Astrocyte (in vitro differentiated cells and primary cell): Measurements from ENCODE around the gene TSR3. TPM values are rescaled to one million over a fixed set of nuclear protein-coding genes. Genes with fewer than 3 reads are reported as not detected.

ENCODE experiments used
- DNase-seq: peaks from one replicate; pipeline ENCODE4 v3.0.0-alpha.2; 2010; ENCODE audit warnings: low read depth
- FAIRE-seq: peaks from 2 replicates; lab custom pipeline; 2011; peaks lifted over from hg19 to GRCh38; lab: Jason Lieb, UNC
- H2AFZ ChIP-seq: 2 replicates; pipeline ENCODE4 v1.6.0; 2012; ENCODE audit warnings: low read depth, low read length, inconsistent platforms
- H3K27ac ChIP-seq: 2 replicates; pipeline ENCODE4 v1.5.1; 2011; ENCODE audit warnings: low read depth, low read length, inconsistent platforms
- H3K27me3 ChIP-seq: 2 replicates; pipeline ENCODE4 v1.6.0; 2011; ENCODE audit warnings: low read length, inconsistent platforms; ENCODE audit not compliant: insufficient read depth
- H3K36me3 ChIP-seq: 2 replicates; pipeline ENCODE4 v1.5.1; 2011; ENCODE audit warnings: low read length, inconsistent platforms; ENCODE audit not compliant: insufficient read depth
- H3K4me1 ChIP-seq: 2 replicates; pipeline ENCODE4 v1.5.1; 2011; ENCODE audit warnings: low read length, inconsistent platforms; ENCODE audit not compliant: insufficient read depth
- H3K4me2 ChIP-seq: 2 replicates; pipeline ENCODE4 v1.6.0; 2012; ENCODE audit warnings: low read length, inconsistent platforms
- H3K4me3 ChIP-seq: 2 replicates; pipeline ENCODE4 v1.5.1; 2011; ENCODE audit warnings: low read depth, mild to moderate bottlenecking, low read length, inconsistent platforms; ENCODE audit not compliant: insufficient read depth
- H3K79me2 ChIP-seq: 2 replicates; pipeline ENCODE4 v1.6.0; 2012; ENCODE audit warnings: mild to moderate bottlenecking, low read length, inconsistent platforms; ENCODE audit not compliant: insufficient read depth
- H3K9ac ChIP-seq: 2 replicates; pipeline ENCODE4 v1.6.0; 2012; ENCODE audit warnings: mild to moderate bottlenecking, low read length, inconsistent platforms
- H3K9me3 ChIP-seq: 2 replicates; pipeline ENCODE4 v1.5.1; 2012; ENCODE audit warnings: low read depth, mild to moderate bottlenecking, low read length, inconsistent platforms; ENCODE audit not compliant: insufficient read depth
- H4K20me1 ChIP-seq: 2 replicates; pipeline ENCODE4 v1.6.0; 2012; ENCODE audit warnings: low read length, inconsistent platforms; ENCODE audit not compliant: insufficient read depth
- H3K27ac Mint-ChIP-seq: one replicate; pipeline ENCODE4 v1.8.0; 2021; ENCODE audit warnings: mild to moderate bottlenecking, mixed read lengths; ENCODE audit not compliant: unreplicated experiment
- H3K27me3 Mint-ChIP-seq: one replicate; pipeline ENCODE4 v1.8.0; 2021; ENCODE audit warnings: low read depth, mixed read lengths; ENCODE audit not compliant: unreplicated experiment
- H3K36me3 Mint-ChIP-seq: one replicate; pipeline ENCODE4 v1.8.0; 2021; ENCODE audit warnings: low read depth, mixed read lengths; ENCODE audit not compliant: unreplicated experiment
- H3K4me1 Mint-ChIP-seq: one replicate; pipeline ENCODE4 v1.8.0; 2021; ENCODE audit warnings: low read depth, mixed read lengths; ENCODE audit not compliant: unreplicated experiment
- H3K4me3 Mint-ChIP-seq: one replicate; pipeline ENCODE4 v1.8.0; 2021; ENCODE audit warnings: mild to moderate bottlenecking, moderate library complexity, mixed read lengths; ENCODE audit not compliant: unreplicated experiment
- H3K9me3 Mint-ChIP-seq: one replicate; pipeline ENCODE4 v1.8.0; 2021; ENCODE audit warnings: mild to moderate bottlenecking, mixed read lengths; ENCODE audit not compliant: unreplicated experiment
- EZH2 ChIP-seq: IDR thresholded peaks from 2 replicates; pipeline ENCODE4 v1.6.1; 2012; ENCODE audit warnings: mild to moderate bottlenecking, low read length, inconsistent platforms; ENCODE audit not compliant: insufficient read depth
- total RNA-seq: library from RNA; stranded (reverse); gene quantifications from 2 replicates; pipeline ENCODE4 v1.2.1, GENCODE V29; 2021
- TF ChIP-seq, protein P1 (sequence below): IDR thresholded peaks from 2 replicates; pipeline ENCODE4 v1.5.1; 2011; ENCODE audit warnings: low read depth, mild to moderate bottlenecking, inconsistent platforms, low read length, moderate library complexity; ENCODE audit not compliant: insufficient read depth

TSR3 gene
- total RNA-seq, 1 donor from 2014 or later, result 63.3 TPM

DNA sequence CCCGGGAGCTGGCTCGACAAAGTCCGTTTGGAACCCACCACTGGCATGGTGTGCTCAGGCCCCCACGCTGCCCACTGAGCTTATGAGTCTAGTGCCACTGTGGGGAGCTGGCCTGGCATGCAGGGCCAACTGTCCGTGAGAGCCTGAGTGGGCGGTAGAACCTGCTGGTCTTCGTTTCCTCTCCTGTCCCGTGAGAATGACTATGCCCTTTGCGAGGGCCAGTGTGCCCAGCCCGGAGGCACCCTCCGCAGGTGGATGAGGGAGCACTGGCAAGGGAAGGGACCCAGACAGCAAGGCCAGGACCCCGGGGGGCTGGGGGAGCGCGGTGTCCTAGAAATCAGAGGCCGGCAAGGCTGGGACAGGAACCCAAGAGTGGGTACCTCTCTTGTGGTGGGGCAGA, 15.1 kb downstream of the TSR3 start:
- peaks cover 8% of the 10 kb centered on the region for H3K4me1 ChIP-seq
- peaks cover 43% of the 10 kb centered on the region for H3K27me3 ChIP-seq
- no peaks in the 10 kb centered on the region for H3K79me2 ChIP-seq
- H3K9ac ChIP-seq, result no peak overlapping the region
- no peak for DNase-seq
- no peak overlapping the region for H3K4me3 ChIP-seq
- no peaks in the 10 kb centered on the region for H3K36me3 ChIP-seq
- no peaks in the 10 kb centered on the region for H3K9me3 Mint-ChIP-seq
- TF ChIP-seq EZH2, result no peak
- TF ChIP-seq, protein P1, sequence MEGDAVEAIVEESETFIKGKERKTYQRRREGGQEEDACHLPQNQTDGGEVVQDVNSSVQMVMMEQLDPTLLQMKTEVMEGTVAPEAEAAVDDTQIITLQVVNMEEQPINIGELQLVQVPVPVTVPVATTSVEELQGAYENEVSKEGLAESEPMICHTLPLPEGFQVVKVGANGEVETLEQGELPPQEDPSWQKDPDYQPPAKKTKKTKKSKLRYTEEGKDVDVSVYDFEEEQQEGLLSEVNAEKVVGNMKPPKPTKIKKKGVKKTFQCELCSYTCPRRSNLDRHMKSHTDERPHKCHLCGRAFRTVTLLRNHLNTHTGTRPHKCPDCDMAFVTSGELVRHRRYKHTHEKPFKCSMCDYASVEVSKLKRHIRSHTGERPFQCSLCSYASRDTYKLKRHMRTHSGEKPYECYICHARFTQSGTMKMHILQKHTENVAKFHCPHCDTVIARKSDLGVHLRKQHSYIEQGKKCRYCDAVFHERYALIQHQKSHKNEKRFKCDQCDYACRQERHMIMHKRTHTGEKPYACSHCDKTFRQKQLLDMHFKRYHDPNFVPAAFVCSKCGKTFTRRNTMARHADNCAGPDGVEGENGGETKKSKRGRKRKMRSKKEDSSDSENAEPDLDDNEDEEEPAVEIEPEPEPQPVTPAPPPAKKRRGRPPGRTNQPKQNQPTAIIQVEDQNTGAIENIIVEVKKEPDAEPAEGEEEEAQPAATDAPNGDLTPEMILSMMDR, result no peak
- H3K36me3 Mint-ChIP-seq, result no peaks in the 10 kb centered on the region
- H3K4me1 Mint-ChIP-seq, result no peaks in the 10 kb centered on the region
- H3K27me3 Mint-ChIP-seq, result peaks cover 37% of the 10 kb centered on the region
- no peak overlapping the region for H3K4me2 ChIP-seq
- H4K20me1 ChIP-seq, result peaks cover 7% of the 10 kb centered on the region
- no peak overlapping the region for H2AFZ ChIP-seq
- no peaks in the 10 kb centered on the region for H3K9me3 ChIP-seq
- H3K4me3 Mint-ChIP-seq, result no peak overlapping the region
- FAIRE-seq, result no peak
- H3K27ac Mint-ChIP-seq, result no peak overlapping the region
- H3K27ac ChIP-seq, result no peak overlapping the region

- H3K27ac Mint-ChIP-seq, result no peak overlapping the region
- no peaks in the 10 kb centered on the region for H3K9me3 ChIP-seq
- H3K36me3 ChIP-seq, result no peaks in the 10 kb centered on the region
- no peak overlapping the region for H3K4me3 ChIP-seq
- H3K4me3 Mint-ChIP-seq, result no peak overlapping the region
- no peak overlapping the region for H3K9ac ChIP-seq
- H4K20me1 ChIP-seq, result peaks cover 7% of the 10 kb centered on the region
- no peaks in the 10 kb centered on the region for H3K36me3 Mint-ChIP-seq
- peaks cover 37% of the 10 kb centered on the region for H3K27me3 Mint-ChIP-seq
- TF ChIP-seq, protein P1, result no peak
- peak; percentile 9 for TF ChIP-seq EZH2
- FAIRE-seq, result no peak
- H3K27me3 ChIP-seq, result peaks cover 48% of the 10 kb centered on the region
- H3K4me2 ChIP-seq, result no peak overlapping the region
- H3K4me1 ChIP-seq, result peaks cover 11% of the 10 kb centered on the region
- no peaks in the 10 kb centered on the region for H3K79me2 ChIP-seq
- no peak overlapping the region for H2AFZ ChIP-seq
- no peak for DNase-seq
- H3K9me3 Mint-ChIP-seq, result no peaks in the 10 kb centered on the region
- no peaks in the 10 kb centered on the region for H3K4me1 Mint-ChIP-seq
- no peak overlapping the region for H3K27ac ChIP-seq
Observed at GRCh38 chr16:1335996-1336395, 15.7 kb downstream of the TSR3 start.

DNA sequence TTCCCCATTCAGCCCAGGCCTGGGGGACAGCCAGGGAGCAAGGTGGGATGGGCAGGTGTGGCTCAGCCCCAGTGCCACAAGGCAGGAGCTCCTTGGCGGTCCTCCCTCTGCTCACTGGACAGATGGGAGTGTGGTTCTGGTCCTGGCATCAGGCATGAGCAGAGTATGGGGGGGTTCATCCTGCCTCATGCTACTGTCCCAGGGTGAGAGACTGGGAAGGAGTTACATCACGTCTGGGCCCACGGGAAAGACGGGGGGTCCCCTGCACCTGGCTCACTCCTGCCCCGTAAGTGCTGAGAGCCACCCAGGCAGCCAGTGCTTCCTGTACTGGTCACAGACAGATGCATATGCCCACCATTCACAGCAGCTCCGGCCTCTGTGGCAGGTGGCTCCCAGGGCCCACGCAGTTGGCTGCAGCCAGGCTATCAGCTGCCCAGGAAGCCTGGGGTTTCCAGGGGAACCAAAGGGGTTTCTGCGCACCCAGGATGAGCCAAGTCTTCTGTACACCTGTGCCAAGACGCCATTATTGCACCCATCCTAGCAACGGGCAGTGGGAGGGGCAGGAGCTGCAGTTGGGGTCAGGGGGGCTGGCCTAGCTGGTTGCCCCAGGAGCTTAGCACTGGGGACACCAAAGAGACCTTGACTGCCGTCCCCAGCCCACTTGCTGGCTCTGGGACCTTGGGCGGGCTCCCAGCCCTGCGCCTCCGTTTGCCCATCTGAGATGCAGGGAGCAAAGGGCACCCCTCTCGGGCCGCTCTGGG, 16.3 kb downstream of the TSR3 start:
- no peak overlapping the region for H3K4me2 ChIP-seq
- H3K4me3 ChIP-seq, result no peak overlapping the region
- peaks cover 2% of the 10 kb centered on the region for H3K9me3 ChIP-seq
- no peak overlapping the region for H3K27ac ChIP-seq
- peaks cover 48% of the 10 kb centered on the region for H3K27me3 ChIP-seq
- H3K79me2 ChIP-seq, result no peaks in the 10 kb centered on the region
- no peak overlapping the region for H3K9ac ChIP-seq
- Mint-ChIP-seq H3K36me3 (no peaks in the 10 kb centered on the region), H3K27me3 (peaks cover 33% of the 10 kb centered on the region), H3K4me3 (no peak overlapping the region), H3K27ac (no peak overlapping the region), H3K9me3 (no peaks in the 10 kb centered on the region), H3K4me1 (no peaks in the 10 kb centered on the region)
- peaks cover 11% of the 10 kb centered on the region for H3K4me1 ChIP-seq
- FAIRE-seq (no peak), DNase-seq (no peak)
- peaks cover 7% of the 10 kb centered on the region for H4K20me1 ChIP-seq
- peak; percentile 21 for TF ChIP-seq EZH2
- TF ChIP-seq, protein P1, result no peak
- no peaks in the 10 kb centered on the region for H3K36me3 ChIP-seq
- no peak overlapping the region for H2AFZ ChIP-seq
